ENCODE data around the gene SFT2D1. TPM values are rescaled to one million over a fixed set of nuclear protein-coding genes. Genes with fewer than 3 reads are reported as not detected.

SFT2D1 gene
- total RNA-seq, 1 experiment from 2014 or later: 54.1 TPM

- in situ Hi-C loops (cut with HindIII; ENCODE audit: low pct_unique_long_range_greater_than_20kb, low sequenced_read_pairs): no loop called here
These were observed 13.2 kb upstream of the SFT2D1 start for GRCh38 chr6:166355552-166355951.

DNA sequence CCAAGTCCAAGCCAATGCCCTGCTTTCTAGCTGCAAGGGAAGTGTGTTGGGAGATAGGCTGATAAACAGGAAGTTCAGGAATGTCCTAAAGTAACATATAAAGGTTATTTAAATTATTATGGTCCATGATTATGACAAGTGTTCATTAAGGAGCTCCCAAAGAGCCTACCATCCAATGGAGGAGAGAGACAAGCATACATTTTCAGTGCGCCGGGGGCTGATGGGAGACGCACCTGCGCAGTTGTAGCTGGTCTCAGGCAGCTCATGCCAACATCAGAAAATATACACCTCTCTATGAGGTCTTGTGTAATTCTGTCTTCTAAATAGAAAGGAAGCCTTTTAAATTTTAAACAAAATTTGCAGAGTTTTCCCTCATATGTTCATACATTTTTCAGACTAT, 12.6 kb upstream of the SFT2D1 start:
- Histone ChIP-seq H3K36me3 (ENCODE audit: control insufficient read depth, insufficient read depth, low read length) (no peaks in the 10 kb centered on the region), H3K4me3 (ENCODE audit: low read depth in 2 of 2, low read length in 2 of 2) (no peak overlapping the region), H3K9me3 (ENCODE audit: control insufficient read depth, insufficient read depth, low read depth, low read length) (no peaks in the 10 kb centered on the region), H3K27ac (ENCODE audit: low read length) (no peak overlapping the region), H3K4me1 (ENCODE audit: control insufficient read depth, insufficient read depth, low read length) (no peaks in the 10 kb centered on the region), H3K27me3 (ENCODE audit: control insufficient read depth, insufficient read depth, low read length) (peaks cover 8% of the 10 kb centered on the region; the same call in 1 of the 2 replicates)
- ChIA-PET CTCF (no interaction called here), POLR2A (no interaction called here)
- BruUV-seq (replicated peaks): no TSS peak
- intact Hi-C loops (cut with micrococcal nuclease; ENCODE audit: unreplicated experiment) (no loop called here), in situ Hi-C loops (cut with HindIII; ENCODE audit: low pct_unique_long_range_greater_than_20kb, low sequenced_read_pairs) (no loop called here)
- TF ChIP-seq TCF7L2 (IDR thresholded peaks at IDR 0.05; ENCODE audit: low read depth, low read length): no peak
- TF ChIP-seq, protein P1, sequence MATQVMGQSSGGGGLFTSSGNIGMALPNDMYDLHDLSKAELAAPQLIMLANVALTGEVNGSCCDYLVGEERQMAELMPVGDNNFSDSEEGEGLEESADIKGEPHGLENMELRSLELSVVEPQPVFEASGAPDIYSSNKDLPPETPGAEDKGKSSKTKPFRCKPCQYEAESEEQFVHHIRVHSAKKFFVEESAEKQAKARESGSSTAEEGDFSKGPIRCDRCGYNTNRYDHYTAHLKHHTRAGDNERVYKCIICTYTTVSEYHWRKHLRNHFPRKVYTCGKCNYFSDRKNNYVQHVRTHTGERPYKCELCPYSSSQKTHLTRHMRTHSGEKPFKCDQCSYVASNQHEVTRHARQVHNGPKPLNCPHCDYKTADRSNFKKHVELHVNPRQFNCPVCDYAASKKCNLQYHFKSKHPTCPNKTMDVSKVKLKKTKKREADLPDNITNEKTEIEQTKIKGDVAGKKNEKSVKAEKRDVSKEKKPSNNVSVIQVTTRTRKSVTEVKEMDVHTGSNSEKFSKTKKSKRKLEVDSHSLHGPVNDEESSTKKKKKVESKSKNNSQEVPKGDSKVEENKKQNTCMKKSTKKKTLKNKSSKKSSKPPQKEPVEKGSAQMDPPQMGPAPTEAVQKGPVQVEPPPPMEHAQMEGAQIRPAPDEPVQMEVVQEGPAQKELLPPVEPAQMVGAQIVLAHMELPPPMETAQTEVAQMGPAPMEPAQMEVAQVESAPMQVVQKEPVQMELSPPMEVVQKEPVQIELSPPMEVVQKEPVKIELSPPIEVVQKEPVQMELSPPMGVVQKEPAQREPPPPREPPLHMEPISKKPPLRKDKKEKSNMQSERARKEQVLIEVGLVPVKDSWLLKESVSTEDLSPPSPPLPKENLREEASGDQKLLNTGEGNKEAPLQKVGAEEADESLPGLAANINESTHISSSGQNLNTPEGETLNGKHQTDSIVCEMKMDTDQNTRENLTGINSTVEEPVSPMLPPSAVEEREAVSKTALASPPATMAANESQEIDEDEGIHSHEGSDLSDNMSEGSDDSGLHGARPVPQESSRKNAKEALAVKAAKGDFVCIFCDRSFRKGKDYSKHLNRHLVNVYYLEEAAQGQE (IDR thresholded peaks at IDR 0.05; ENCODE audit: insufficient read depth in 1 of 2, low read depth in 2 of 2, low read length in 1 of 2): no peak
- no peak for TF ChIP-seq SIN3A (IDR thresholded peaks at IDR 0.05; ENCODE audit: borderline replicate concordance, insufficient read depth, low read depth, low read length)
- TF ChIP-seq CTCF (IDR thresholded peaks at IDR 0.05): no peak
- TF ChIP-seq POLR2AphosphoS5 (IDR thresholded peaks at IDR 0.05; ENCODE audit: low read depth, low read length): no peak
- no peak for ATAC-seq
- DNase-seq (ENCODE audit: low read depth, low spot score): no peak

More at GRCh38 chr6:166355552-166355951, 13.2 kb upstream of the SFT2D1 start:
- ChIA-PET POLR2A (no interaction called here), CTCF (no interaction called here)
- ATAC-seq: no peak
- no peak overlapping the region for H3K27ac ChIP-seq (ENCODE audit: low read length)
- no peaks in the 10 kb centered on the region for H3K36me3 ChIP-seq (ENCODE audit: control insufficient read depth, insufficient read depth, low read length)
- BruUV-seq (replicated peaks): no TSS peak
- H3K9me3 ChIP-seq (ENCODE audit: control insufficient read depth, insufficient read depth, low read depth, low read length): no peaks in the 10 kb centered on the region
- TF ChIP-seq CTCF (IDR thresholded peaks at IDR 0.05) (no peak), SIN3A (IDR thresholded peaks at IDR 0.05; ENCODE audit: borderline replicate concordance, insufficient read depth, low read depth, low read length) (no peak), POLR2AphosphoS5 (IDR thresholded peaks at IDR 0.05; ENCODE audit: low read depth, low read length) (no peak), TCF7L2 (IDR thresholded peaks at IDR 0.05; ENCODE audit: low read depth, low read length) (no peak)
- TF ChIP-seq, protein P1 (IDR thresholded peaks at IDR 0.05; ENCODE audit: insufficient read depth in 1 of 2, low read depth in 2 of 2, low read length in 1 of 2): no peak
- no peak overlapping the region for H3K4me3 ChIP-seq (ENCODE audit: low read depth in 2 of 2, low read length in 2 of 2)
- no peaks in the 10 kb centered on the region for H3K4me1 ChIP-seq (ENCODE audit: control insufficient read depth, insufficient read depth, low read length)
- no peak for DNase-seq (ENCODE audit: low read depth, low spot score)
- H3K27me3 ChIP-seq (ENCODE audit: control insufficient read depth, insufficient read depth, low read length): peaks cover 8% of the 10 kb centered on the region; the same call in 1 of the 2 replicates
- intact Hi-C loops (cut with micrococcal nuclease; ENCODE audit: unreplicated experiment): no loop called here

All from Panc1 (cell line).